ENCODE data around the gene CLSTN2.

- TF ChIP-seq CTCF (IDR thresholded peaks at IDR 0.05) (no peak), POLR2A (IDR thresholded peaks at IDR 0.05) (no peak)
Measured at GRCh38 chr3:140187028-140187427, 252.0 kb downstream of the CLSTN2 start.

Measured in prostate gland (tissue), 2 donors.